KOPT-K1 (cell line): ENCODE results near the gene TMEM205.
A peak's percentile ranks its signal among the peaks of the same experiment; 100 is the strongest.
"Not testable (repeated sequence)": the region's sequence is repeated elsewhere in the genome, so short reads cannot be mapped to it uniquely, and the experiment has no call there.

ENCODE experiments used
- H3K27ac ChIP-seq: fragments of 200-600 bp; sonication (generic); 2 replicates; pipeline ENCODE4 v1.5.1; 2016; ENCODE audit warnings: antibody characterized with exemption, mild to moderate bottlenecking, low read depth, low read length; ENCODE audit not compliant: poor library complexity, severe bottlenecking
- H3K36me3 ChIP-seq: fragments of 200-600 bp; sonication (generic); 2 replicates; pipeline ENCODE4 v1.5.1; 2017; ENCODE audit warnings: antibody characterized with exemption, mild to moderate bottlenecking, low read length, moderate library complexity; ENCODE audit not compliant: insufficient read depth
- H3K9me3 ChIP-seq: fragments of 200-600 bp; sonication (generic); 2 replicates; pipeline ENCODE4 v1.5.1; 2017; ENCODE audit warnings: antibody characterized with exemption, low read length, mild to moderate bottlenecking; ENCODE audit not compliant: insufficient read depth, poor library complexity, severe bottlenecking

The TMEM205 gene

DNA sequence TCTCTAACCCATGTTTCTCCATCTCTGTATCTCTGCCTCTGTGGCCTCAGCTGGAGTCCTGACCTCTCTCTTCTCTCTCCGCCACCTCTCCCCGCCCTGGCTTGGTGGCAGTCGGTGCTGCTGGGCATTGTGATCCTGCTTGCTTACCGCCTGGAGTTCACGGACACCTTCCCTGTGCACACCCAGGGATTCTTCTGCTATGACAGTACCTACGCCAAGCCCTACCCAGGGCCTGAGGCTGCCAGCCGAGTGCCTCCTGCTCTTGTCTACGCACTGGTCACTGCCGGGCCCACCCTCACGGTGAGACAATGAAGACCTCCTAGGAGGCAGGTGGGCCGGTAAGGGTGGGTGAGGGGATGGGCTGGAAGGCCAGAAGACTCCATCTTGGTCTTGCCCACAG lies 13.4 kb upstream of the TMEM205 start:
- Histone ChIP-seq H3K27ac (no peak overlapping the region), H3K9me3 (no peaks in the 10 kb centered on the region), H3K36me3 (no peaks in the 10 kb centered on the region)

DNA sequence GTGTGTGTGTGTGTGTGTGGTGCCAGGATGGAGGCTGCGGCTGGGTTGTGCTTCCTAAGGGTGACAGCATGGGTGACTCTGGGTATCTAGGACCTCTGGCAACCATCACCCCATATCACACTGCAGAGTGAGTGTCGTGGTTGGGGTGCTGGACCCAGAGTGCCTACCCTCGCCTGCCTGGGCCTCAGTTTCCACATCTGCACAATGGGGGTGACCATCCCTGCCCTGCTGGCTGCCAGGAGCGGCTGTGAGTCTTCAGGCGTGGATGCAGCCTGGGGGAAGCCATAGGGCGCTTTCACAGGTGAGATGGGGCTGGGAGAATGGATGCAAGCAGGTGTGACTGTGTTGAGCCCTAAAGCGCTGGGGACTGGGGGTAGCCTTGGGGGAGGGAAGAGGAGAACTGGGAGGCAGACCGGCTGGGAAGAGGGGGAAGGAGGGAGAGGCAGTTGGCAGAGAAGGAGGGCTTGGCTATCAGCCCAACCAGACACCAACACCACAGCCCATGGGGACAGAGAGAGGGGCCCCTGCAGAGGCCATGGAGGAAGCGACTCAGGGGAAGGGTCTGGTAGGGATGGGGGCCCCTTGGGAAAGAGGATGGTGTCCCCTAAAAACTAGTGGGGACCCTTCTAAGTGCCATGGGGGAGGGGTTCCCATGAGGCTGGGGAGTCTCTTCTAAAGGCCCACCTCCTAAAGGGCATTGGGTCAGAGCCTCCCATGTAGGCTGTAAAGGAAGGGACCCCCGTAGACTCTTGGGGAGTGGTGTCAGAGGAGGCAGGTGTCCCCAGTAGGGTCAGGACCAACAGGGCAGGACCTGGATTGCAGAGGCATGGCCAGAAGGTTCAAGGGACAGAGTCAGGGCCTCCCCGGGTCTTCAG lies 10.8 kb upstream of the TMEM205 start:
- Histone ChIP-seq H3K27ac (no peak overlapping the region), H3K9me3 (no peaks in the 10 kb centered on the region), H3K36me3 (no peaks in the 10 kb centered on the region)

DNA sequence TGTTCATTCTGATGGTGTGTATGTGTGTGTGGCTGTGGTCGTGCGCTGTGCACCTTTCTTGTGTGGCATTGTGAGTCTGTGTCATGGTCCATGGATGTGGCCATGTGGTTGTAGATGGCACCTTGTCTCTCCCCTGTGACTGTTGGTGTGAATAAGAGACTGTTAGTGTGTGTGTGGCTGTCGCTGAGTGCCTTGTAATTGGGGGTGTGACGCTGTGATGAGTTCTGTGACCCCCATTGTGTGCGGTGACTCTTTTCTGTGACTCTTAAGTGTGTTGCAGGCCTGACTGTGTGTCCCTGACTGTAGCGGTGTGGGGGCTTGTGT lies 10.0 kb upstream of the TMEM205 start:
- Histone ChIP-seq H3K9me3 (no peaks in the 10 kb centered on the region), H3K27ac (no peak overlapping the region)

DNA sequence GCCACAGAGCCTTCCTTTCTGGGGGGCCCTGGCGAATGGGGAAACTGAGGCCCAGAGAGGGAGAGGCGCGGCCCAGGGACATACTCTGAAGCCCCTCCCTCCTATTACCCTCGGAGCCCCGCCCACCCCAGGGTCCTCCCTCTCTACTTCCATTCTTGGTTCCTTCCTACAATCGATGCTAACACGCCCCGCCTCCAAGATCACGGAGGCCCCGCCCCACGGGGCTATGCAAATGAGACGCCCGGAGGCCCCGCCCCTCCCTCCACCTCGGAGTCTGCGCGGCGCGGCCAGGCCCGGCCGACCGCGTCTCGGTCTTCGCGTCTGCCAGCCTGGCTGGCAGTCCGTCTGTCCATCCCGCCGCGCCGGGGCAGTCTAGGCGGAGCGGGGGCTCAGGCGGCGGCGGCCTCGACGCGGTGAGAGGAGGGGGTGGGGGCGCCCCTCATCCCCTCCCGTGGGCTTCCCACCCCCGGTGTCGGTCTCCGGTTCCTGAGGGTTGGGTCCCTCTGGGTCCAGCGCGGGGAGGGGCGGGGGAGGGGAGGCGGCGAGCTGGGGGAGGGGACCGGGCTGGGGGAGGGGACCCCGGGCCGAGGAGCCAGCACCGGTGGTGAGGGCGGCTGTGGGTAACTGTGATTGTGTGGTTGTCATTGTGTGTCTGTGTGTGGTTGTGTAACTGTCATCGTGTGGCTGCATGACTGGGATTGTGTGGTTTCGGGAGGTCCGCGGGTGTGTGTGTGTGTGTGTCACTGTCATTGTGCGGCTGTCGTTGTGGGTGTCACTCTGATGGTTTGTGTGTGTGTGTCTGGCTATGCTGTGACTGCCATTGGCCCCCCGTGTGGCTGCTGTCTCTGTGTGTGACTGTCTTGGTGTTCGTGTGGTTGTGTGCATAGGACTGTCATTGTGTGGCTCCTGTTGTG lies 9.3 kb upstream of the TMEM205 start, which contains the start of gene PLPPR2:
Gene PLPPR2, plus strand, starts transcription at position 273 of the 914 bp plus-strand sequence. CDS start 2,242 bp downstream, outside the sequence.
- Histone ChIP-seq H3K9me3 (no peaks in the 10 kb centered on the region), H3K36me3 (no peaks in the 10 kb centered on the region), H3K27ac (no peak within 1 kb of the TSS)

More for the DNA sequence above, 10.0 kb upstream of the TMEM205 start:
- no peaks in the 10 kb centered on the region for H3K36me3 ChIP-seq

DNA sequence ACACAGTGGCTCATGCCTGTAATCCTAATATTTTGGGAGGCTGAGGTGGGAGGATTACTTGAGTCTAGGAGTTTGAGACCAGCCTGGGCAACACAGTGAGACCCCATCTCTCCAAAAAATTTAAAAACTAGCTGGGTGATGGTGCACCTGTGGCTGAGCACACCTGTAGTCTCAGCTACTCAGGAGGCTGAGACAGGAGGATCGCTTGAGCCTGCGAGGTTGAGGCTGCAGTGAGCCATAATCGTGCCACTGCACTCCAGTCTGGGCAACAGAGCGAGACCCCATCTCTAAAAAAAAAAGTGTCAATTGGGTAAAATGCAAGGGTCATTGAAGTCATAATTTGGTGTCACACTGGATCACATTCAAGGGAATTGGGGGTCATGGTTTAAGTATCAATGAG lies 8.0 kb upstream of the TMEM205 start:
- not testable (repeated sequence) for H3K27ac ChIP-seq, H3K36me3 ChIP-seq, H3K9me3 ChIP-seq

DNA sequence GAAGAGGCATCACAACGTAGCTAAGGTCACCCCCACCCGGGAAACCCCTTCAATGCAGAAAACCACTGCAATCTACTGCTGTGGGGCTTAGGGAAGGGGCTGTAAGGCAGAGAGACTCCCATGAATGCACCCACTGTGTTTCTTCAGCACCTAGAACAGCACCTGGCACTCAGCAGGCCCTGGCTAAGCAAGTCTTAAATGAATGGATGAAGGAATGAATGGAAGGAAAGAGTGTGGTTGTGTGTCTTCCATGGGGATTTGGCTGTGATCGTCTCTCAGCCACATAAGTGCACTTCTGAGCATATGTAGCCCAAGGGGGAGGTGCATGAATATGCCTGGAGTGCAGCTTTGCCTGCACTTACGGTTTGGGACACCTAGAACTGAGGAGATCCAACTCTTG lies 3.1 kb upstream of the TMEM205 start:
- Histone ChIP-seq H3K27ac (no peak overlapping the region), H3K9me3 (peaks cover 8% of the 10 kb centered on the region), H3K36me3 (no peaks in the 10 kb centered on the region)

DNA sequence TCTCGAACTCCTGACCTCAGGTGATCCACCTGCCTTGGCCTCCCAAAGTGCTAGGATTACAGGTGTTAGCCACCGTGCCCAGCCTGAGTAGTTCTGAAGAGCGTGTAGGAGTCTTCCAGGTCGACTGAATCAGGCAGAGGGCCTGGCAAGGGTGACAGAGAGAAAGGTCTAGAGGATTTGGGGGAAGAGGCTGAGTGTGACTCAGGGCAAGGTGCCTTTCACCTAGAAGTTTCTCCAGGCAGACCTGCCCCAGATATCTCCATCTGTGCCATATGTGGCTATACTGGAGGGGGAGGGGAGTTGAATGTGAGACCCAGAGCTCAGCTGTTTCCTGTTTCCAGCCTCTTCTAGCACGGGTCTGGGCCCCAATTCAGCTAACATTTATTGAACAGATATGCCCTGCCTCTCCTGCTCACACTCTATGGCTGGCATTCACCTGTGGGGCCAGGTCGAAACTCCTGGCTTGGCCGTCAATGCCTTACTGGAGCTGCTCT lies 1.5 kb upstream of the TMEM205 start:
- no peak overlapping the region for H3K27ac ChIP-seq
- peaks cover 8% of the 10 kb centered on the region for H3K9me3 ChIP-seq
- H3K36me3 ChIP-seq = no peaks in the 10 kb centered on the region

DNA sequence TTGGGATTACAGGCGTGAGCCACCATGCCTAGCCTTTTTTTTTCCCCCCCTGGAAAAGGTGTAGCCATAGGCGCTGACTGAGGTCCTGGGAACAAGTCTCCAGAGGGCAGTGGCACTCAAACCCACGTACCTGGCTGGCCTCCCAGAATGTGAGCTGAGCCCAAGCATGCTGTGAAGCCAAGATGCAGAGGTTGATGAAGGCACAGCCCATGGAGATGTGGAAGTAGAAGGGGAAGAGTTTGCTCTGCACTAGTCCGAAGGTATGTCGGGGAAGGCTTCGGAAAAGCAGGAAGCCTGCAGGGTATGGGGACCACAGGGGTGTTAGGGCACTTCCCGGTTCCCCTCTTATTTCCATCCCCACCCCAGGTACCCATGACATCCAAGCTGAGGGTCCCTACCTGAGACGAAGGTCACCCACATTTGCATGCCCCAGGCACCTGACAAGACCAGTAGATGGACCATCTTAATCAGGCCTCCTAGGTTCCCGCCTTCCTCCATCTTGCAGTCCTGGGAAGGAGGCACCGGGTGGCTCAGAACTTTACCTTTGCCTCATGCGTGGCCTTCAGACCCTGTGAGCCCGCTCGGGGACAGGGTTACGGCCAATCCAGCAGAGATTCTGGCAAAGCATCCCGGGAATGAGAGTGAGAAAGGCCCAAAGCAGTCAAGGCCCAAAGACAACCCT lies 805 bp downstream of the TMEM205 start:
- no peaks in the 10 kb centered on the region for H3K36me3 ChIP-seq
- H3K27ac ChIP-seq = peak overlapping the region; percentile 50
- H3K9me3 ChIP-seq = peaks cover 8% of the 10 kb centered on the region

DNA sequence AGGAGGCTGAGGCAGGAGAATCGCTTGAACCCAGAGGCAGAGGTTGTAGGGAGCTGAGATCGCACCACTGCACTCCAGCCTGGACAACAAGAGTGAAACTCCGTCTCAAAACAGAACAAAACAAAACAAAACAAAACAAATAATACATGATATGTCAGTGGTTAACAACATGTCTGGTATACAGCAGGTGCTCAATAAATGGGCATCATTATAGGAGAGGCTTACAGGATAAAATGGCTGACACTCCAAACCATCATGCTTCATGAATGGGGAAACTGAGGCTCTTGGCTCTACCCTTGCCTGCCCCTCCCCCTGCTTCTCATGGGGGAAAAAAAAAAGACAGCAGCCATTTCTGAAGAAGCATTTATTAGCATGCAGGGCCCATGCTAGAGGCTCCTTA lies 3.6 kb downstream of the TMEM205 start:
- H3K36me3 ChIP-seq = no peaks in the 10 kb centered on the region
- no peak overlapping the region for H3K27ac ChIP-seq
- no peaks in the 10 kb centered on the region for H3K9me3 ChIP-seq

DNA sequence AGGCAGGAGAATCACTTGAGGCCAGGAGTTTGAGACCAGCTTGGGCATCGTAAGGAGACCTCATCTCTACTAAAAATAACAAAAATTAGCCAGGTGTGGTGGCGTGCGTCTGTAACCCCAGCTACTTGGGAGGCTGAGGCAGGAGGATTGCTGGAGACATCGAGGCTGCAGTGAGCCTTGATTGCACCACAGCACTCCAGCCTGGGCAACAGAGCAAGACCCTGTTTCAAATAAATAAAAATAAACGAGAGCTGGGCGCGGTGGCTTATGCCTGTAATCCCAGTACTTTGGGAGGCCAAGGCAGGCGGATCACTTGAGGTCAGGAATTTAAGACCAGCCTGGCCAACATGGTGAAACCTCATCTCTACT lies 6.0 kb downstream of the TMEM205 start:
- not testable (repeated sequence) for H3K36me3 ChIP-seq, H3K9me3 ChIP-seq, H3K27ac ChIP-seq

DNA sequence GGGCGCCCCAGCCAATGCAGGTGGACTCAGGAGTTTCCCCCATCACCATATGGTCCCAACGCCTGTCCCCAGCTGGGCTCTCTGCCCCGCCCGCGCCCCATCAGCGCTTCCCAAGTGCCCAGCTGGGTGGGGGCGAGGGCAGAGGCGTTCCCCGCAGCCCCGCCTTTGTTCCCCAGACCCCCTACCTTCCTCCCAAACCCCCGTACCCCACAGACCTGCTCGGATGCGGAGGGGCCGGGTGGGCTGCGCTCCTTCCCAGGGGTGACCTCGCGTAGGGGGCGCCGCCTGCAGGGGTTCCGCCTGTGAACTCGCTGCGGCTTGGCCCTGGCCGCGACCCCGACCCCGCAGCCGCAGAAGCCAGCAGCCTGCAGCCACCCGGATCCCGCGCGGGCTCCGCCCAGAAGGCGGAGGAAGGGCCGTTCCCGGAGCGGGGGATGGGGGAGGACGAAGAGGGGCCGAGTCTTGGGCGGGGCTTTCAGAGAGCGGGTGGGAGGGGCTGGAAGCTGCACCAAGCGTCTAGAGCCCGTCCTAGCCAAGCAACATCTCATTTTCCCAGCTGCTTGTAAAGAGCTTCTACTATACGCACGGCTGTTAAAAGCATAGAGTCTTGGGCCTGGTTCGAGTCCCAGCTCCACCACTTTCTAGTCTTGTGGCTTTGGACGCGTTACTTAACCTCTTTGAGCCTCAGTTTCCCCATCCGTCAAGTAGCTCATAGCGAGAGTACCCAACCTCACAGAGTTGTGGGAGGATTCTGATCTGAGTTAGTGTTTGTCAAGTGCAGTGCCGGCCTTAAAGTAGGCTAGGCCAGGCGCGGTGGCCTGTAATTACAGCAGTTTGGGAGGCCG lies 6.6 kb downstream of the TMEM205 start, which contains the start of gene RAB3D:
Gene RAB3D, minus strand, starts transcription at position 404 of the 845 bp plus-strand sequence. CDS start 2,258 bp downstream, outside the sequence.
- no peaks in the 10 kb centered on the region for H3K36me3 ChIP-seq
- H3K27ac ChIP-seq = no peak within 1 kb of the TSS
- H3K9me3 ChIP-seq = no peaks in the 10 kb centered on the region

DNA sequence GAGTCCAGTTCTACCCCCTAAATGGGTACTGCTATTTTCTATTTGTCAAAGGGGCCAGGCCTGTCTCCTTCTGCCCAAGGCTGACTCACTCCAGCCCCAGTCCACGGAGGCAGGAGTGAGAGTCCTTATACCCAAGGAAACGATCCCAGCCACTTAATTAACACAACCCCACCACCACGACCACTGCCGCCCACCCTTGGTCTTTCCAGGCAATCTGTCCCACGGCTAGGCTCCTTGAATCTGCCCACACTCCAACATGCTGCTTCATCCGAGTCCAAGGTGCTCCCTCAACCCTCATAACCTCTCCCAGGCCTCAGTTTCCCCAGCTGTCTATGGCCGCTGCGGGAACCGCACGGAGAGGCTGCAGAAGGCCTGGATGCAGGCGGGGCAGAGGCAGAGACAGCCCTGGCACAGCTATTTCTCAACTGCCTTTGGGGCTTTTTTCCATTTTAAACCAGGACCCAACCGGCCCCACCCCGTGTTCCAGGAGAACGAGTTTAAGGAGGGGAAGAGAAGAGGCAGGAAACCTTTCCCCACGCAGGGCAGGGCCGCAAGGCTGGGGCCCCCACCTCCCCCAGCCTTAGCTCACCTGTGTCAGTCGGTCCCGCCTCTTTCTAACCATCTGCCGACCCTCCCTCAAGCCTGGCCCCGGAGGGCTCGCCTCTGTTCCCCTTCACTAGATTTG lies 7.4 kb downstream of the TMEM205 start:
- no peak overlapping the region for H3K27ac ChIP-seq
- H3K36me3 ChIP-seq = no peaks in the 10 kb centered on the region

DNA sequence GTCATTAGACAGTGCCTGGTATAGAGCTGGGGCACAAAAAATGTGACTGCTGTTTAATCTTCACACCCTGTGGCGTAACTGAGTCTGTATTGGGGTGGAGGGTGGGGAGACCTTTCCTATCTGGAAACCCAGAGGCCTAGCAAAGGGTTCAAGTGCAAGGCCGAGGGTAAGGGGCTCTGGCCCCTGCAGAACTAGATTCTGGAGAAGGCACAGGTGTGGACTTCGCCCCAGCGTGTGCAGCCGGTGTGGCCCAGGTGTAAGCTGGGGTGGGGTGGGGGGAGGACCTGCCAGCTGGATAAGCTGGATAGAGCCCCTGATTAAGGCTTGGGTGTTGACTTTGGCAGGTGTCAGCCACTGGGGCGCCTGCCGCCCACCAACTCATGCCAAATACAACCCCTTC lies 7.9 kb downstream of the TMEM205 start:
- Histone ChIP-seq H3K36me3 (no peaks in the 10 kb centered on the region), H3K9me3 (no peaks in the 10 kb centered on the region), H3K27ac (no peak overlapping the region)

More for the DNA sequence above, 7.4 kb downstream of the TMEM205 start:
- no peaks in the 10 kb centered on the region for H3K9me3 ChIP-seq

DNA sequence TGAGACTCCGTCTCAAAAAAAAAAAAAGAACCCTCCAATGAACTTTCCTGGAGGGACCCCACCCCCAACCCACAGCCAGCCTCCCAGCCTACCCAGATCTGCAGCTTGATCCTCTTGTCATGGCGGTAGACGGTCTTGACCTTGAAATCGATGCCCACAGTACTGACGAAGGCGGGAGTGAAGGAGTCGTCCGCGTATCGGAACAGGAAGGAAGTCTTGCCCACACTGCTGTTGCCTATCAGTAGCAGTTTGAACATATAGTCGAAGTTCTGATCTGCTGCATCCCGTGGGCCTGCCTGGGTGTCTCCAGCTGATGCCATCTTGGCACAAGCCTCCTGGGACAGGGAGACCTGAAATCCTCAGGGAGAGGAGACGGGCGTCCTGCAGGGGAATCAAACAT lies 9.0 kb downstream of the TMEM205 start:
- H3K27ac ChIP-seq = no peak overlapping the region
- H3K9me3 ChIP-seq = no peaks in the 10 kb centered on the region
- H3K36me3 ChIP-seq = no peaks in the 10 kb centered on the region
